ENCODE measurements around the gene LSAMP.

DNA sequence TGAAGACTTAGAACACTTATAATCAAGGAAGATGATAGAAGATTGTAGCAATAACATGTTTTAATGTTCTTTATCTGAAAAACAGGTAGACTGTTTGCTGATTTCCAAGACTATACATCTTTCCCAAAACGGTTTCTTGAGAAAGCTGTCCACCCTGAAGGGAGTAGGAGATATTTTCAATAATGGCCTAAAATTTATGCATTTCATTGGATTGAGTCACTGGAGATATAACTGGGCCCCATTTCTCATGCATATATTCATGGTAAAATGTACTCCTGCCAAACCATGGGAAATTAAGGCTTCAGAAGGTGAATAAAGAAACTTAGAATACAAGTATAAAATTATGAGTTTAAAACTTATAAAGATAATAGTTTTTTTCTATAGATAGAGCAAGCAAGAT, 143.9 kb downstream of the LSAMP start:
- TF ChIP-seq, protein P1, sequence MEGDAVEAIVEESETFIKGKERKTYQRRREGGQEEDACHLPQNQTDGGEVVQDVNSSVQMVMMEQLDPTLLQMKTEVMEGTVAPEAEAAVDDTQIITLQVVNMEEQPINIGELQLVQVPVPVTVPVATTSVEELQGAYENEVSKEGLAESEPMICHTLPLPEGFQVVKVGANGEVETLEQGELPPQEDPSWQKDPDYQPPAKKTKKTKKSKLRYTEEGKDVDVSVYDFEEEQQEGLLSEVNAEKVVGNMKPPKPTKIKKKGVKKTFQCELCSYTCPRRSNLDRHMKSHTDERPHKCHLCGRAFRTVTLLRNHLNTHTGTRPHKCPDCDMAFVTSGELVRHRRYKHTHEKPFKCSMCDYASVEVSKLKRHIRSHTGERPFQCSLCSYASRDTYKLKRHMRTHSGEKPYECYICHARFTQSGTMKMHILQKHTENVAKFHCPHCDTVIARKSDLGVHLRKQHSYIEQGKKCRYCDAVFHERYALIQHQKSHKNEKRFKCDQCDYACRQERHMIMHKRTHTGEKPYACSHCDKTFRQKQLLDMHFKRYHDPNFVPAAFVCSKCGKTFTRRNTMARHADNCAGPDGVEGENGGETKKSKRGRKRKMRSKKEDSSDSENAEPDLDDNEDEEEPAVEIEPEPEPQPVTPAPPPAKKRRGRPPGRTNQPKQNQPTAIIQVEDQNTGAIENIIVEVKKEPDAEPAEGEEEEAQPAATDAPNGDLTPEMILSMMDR (IDR thresholded peaks at IDR 0.05; ENCODE audit: insufficient read depth, low read depth, low read length) = no peak
- no peak for TF ChIP-seq EZH2 (IDR thresholded peaks at IDR 0.05; ENCODE audit: insufficient read depth, low read length)

All from astrocyte (in vitro differentiated cells and primary cell).